Cortex of kidney (tissue), 1 donor: Measurements from ENCODE around the gene ALG11.

Source experiments
- DNase-seq: peaks from one replicate; lab custom pipeline; 2025; lab: John Stamatoyannopoulos, UW

ALG11 gene

GRCh38 chr13:51997641-51998330 is 14.4 kb upstream of the ALG11 start:
- no peak for DNase-seq

- DNase-seq: no peak
These were observed 13.3 kb upstream of the ALG11 start for GRCh38 chr13:51998723-51999509.

- DNase-seq: no peak
These were observed 12.7 kb upstream of the ALG11 start for GRCh38 chr13:51999510-51999911.

GRCh38 chr13:51999921-52000320 is 12.3 kb upstream of the ALG11 start:
- DNase-seq: no peak

- no peak for DNase-seq
These were observed 11.0 kb upstream of the ALG11 start for GRCh38 chr13:52001120-52001731.

GRCh38 chr13:52002361-52002760 is 9.8 kb upstream of the ALG11 start:
- DNase-seq: no peak

- no peak for DNase-seq
These were observed 8.7 kb upstream of the ALG11 start for GRCh38 chr13:52003541-52003940.

- no peak for DNase-seq
These were observed 7.6 kb upstream of the ALG11 start for GRCh38 chr13:52004511-52005170.

GRCh38 chr13:52005841-52006522 is 6.2 kb upstream of the ALG11 start:
- no peak for DNase-seq

GRCh38 chr13:52006523-52007245 is 5.5 kb upstream of the ALG11 start:
- DNase-seq: no peak

GRCh38 chr13:52009946-52010345 is 2.3 kb upstream of the ALG11 start:
- no peak for DNase-seq

GRCh38 chr13:52010890-52011631 is 1.1 kb upstream of the ALG11 start, which contains the start of gene ATP7B:
Gene ATP7B, minus strand, starts transcription at chr13:52011450. Its CDS starts 113 bp downstream, at chr13:52011337.
- no peak for DNase-seq

- DNase-seq: no peak
These were observed 276 bp downstream of the ALG11 start for GRCh38 chr13:52012512-52012836.

GRCh38 chr13:52016296-52016695 is 4.1 kb downstream of the ALG11 start:
- DNase-seq: no peak

GRCh38 chr13:52020191-52020590 is 8.0 kb downstream of the ALG11 start:
- no peak for DNase-seq

- no peak for DNase-seq
These were observed 10.2 kb downstream of the ALG11 start for GRCh38 chr13:52022356-52022755.

- DNase-seq: no peak
These were observed 12.3 kb downstream of the ALG11 start, which contains the start of gene UTP14C for GRCh38 chr13:52024481-52024880. Gene UTP14C, plus strand, starts transcription at chr13:52024691. Its CDS starts 4,114 bp downstream, at chr13:52028805.

GRCh38 chr13:52025475-52026245 is 13.5 kb downstream of the ALG11 start:
- no peak for DNase-seq

GRCh38 chr13:52026246-52026626 is 14.0 kb downstream of the ALG11 start:
- no peak for DNase-seq

- no peak for DNase-seq
These were observed 15.6 kb downstream of the ALG11 start for GRCh38 chr13:52027832-52028231.
